Non-pigmented ciliary epithelial cell (primary cell): Measurements from ENCODE around the gene TTC23L.

Experiments
- DNase-seq: peaks from one replicate; pipeline ENCODE4 v3.0.0-alpha.2; 2010; ENCODE audit warnings: low read depth

The TTC23L gene

GRCh38 chr5:34870382-34870781, 31.4 kb downstream of the TTC23L start:
- DNase-seq: no peak

DNA sequence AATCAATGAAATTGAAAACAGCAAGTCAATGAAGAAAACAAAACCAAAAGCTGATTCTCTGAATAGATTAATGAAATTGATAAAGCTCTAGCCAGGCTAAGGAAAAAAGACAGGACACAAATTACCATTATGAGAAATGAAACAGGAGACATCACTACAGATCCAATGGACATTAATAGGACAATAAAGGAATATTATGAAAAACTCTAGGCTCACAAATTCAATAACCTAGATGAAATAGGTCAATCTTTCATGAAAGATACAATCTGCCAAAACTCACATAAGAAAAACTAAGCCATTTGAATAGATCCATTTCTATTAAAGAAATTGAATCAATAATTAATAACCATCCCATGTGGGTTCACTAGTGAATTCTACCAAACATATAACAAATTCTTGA, 37.3 kb downstream of the TTC23L start:
- DNase-seq: no peak

- DNase-seq: no peak
Observed at GRCh38 chr5:34881246-34881645, 42.3 kb downstream of the TTC23L start.

GRCh38 chr5:34886392-34887119, 47.6 kb downstream of the TTC23L start:
- no peak for DNase-seq

DNA sequence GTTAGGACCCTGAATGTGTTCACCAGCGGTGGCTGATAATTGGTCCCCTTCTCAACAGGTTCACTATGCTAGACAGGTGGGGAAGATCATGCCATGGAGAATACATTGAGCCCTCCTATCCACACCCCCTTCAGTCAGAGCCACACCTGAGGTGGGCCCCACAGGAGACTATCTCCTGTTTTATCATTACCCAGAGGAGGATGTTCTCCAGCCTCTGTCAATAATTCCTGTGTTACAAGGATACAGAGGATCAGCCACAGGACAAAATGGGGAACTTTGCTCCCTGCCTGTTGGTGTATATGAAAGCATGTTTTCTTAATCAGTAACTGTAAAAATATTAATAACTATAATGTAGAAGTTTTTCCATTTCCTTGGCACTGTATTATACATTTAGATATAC, 50.4 kb downstream of the TTC23L start:
- no peak for DNase-seq

DNA sequence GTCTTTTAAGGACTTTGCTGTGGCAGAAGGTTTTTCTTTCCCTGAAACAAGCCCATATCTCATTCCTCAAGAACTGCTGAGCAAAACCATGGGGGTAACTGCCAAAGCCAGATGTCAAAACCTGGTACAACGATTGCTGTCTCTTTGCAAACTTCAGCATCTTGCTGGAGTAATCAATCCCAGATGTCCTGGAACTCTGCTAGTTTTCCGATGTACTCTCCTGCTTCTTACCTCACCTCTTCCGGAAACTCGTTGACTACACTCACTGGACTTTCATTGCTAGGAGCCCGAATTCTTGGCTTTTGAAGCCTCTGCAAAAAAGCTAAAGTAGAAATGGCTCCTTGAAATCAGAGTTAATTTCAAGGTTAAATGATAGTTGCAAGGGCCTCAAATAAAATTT, 53.0 kb downstream of the TTC23L start:
- DNase-seq: peak; percentile 48

DNA sequence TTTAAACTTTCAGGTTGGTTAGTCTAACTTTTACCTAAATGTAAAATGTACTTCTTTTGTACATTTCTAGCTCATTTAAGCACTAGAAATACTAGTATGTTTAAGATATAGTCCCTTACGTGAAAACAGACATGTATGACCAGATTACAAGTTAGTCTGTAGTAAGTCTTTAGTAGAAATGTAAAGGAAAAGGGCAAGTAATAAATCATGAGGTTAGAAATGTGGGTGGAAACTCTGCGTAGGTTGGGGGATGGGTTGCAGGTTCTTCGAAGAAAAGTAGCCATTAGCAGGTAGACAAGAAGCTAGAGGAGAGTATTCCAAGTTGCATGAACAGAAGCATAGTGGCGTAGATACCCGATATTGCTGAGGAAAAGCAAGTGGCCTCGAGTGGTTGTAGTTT, 53.5 kb downstream of the TTC23L start:
- no peak for DNase-seq

DNA sequence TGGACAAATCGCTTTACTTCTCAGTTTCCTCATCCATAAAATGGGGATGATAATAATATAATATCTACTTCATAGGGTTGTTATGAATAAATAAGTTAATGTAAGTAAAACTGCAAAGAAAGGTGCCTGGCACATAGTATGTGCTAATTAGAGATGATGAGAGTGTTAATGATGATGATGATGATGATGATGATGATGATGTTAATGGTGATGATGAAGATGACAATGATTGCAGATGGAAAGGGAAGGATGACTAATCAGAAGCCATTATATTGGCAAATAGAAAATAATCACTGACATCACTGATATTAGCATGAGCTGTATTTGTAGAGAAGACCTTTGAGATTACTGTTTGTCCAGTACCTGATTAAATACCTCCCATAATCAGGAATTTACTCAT, 55.8 kb downstream of the TTC23L start:
- no peak for DNase-seq

- no peak for DNase-seq
Observed at GRCh38 chr5:34895641-34896419, 56.9 kb downstream of the TTC23L start.

DNA sequence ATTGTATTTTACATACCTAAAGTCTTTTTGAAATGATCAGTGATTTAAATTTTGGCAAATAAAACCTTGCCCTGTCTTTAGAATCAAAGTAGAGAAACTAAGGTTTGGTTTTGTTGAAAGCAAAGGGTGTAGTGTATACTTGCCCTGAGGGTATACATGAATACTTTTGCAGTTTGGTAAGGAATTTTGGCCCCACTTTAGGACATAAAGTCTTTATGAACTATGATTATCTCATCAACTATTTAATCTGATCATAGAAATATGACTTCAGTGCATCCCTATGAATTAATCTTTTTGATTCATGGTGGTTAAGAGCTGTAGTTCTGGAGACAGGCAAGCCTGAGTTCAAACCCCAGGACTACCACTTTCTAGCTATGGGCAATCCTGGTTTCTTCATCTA, 58.7 kb downstream of the TTC23L start:
- DNase-seq: no peak

DNA sequence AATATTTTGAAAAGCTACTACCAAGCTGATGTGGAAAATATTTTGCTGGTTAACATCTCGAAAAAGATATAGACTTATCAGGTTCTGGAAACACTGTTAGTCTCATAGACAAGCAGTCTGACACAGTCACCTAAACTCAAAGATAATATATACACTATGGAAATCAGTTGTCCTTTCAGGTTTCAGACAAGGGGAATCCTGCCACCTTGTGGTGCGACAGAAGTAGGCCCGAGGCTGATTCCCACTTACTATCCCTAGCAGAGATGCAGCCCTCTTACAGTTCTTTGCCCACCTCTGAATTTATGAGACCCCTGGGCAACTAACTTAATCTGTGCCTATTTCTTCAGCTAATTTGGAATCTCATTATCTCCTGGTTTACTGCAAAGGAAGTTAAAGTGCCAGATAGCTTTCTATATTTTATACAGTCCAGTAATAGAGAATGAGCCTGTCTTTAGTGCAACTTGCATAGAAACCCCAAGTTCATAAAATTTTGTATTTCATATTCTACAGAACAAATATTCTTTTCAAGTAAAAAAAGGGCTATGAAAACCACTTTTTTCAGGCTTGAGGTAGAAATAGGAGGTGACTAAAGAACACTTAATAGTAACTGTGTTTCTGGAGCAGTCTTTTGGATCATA, 59.4 kb downstream of the TTC23L start:
- no peak for DNase-seq

- no peak for DNase-seq
Observed at GRCh38 chr5:34899066-34899465, 60.1 kb downstream of the TTC23L start.

DNA sequence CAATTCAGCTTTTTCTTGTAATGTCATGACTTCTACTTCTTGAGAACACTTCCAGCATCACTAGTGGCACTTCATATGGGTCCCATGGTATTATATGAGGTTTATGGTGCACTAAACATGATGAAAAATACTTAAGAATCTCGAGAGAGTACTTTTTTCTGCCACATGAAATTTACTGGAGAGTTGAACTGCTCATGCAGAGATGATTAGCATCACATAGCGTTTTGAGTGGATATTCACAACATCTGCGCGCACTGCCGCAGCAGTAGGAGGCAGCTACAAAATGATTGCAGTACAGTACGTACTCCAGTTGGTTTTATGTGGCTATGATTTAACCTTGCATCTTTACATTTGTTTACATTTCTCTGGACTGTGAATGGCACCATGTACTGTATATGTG, 61.7 kb downstream of the TTC23L start:
- no peak for DNase-seq

GRCh38 chr5:34903260-34903659, 64.3 kb downstream of the TTC23L start:
- DNase-seq: no peak

GRCh38 chr5:34905564-34905963, 66.6 kb downstream of the TTC23L start:
- DNase-seq: no peak

DNA sequence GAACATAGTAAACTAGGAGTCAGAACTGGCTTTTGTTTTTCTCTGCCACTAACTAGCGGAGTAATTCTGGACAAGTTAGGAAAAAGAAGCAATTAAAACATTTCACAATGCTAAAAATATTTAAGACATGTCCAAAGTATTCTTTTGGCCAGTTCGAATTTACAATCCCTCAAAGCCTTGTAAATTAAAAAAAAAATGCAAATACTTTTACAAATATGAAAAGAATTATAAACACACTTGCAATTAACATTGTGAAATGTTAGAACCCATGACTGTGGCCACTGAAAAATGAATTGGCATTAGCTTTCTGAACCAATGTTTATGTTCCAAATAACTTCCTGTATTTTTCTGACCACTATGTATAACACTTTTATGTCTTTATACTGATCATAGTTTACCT, 74.1 kb downstream of the TTC23L start:
- DNase-seq: no peak

- DNase-seq: no peak
Observed at GRCh38 chr5:34914671-34915138, 75.7 kb downstream of the TTC23L start.

- DNase-seq: peak; percentile 83
Observed at GRCh38 chr5:34915139-34915855, 76.3 kb downstream of the TTC23L start, which contains the start of the genes BRIX1 and RAD1. Gene BRIX1, plus strand, starts transcription at chr5:34915711. Its CDS starts 28 bp downstream, at chr5:34915739. Gene RAD1, minus strand, starts transcription at chr5:34915504. Its CDS starts 612 bp downstream, at chr5:34914892.

DNA sequence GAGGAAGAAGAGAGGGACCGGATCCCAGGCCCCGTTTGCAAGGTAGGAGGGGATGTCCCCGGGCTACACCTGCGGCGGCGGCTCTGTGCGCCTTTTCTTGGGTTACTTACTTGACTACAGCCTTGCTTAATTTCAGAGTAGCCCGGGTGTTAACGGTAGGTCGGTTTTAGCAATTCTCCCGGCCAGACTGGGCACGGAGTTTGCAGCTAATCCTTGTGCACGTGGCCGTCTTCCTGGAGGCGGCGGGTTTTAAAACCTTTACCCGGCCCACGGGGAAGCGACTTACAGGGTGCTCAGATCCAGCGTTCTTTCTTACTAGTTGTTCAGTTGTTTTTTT, 76.9 kb downstream of the TTC23L start:
- no peak for DNase-seq

- no peak for DNase-seq
Observed at GRCh38 chr5:34916518-34916917, 77.6 kb downstream of the TTC23L start.

GRCh38 chr5:34918025-34918424, 79.1 kb downstream of the TTC23L start:
- no peak for DNase-seq

GRCh38 chr5:34919077-34919476, 80.1 kb downstream of the TTC23L start:
- no peak for DNase-seq
